Measurements from ENCODE around the gene FTSJ3. TPM values are rescaled to one million over a fixed set of nuclear protein-coding genes. Genes with fewer than 3 reads are reported as not detected.
A peak's percentile ranks its signal among the peaks of the same experiment; 100 is the strongest.

The FTSJ3 gene
- total and polyA plus RNA-seq, 8 donors, result 32.1 to 88.5 (median 60.7) TPM

- DNase-seq (no peak), ATAC-seq (no peak)
- H3K27ac ChIP-seq, result no peak overlapping the region
- peaks cover 0 to 98% of the 10 kb centered on the region in 2 donors for H3K36me3 ChIP-seq
- H3K9me3 ChIP-seq, result no peaks in the 10 kb centered on the region
- intact Hi-C loops (cut with DNase I), result no loop called here
- H3K4me3 ChIP-seq, result no peak overlapping the region
- TF ChIP-seq CTCF (IDR thresholded peaks at IDR 0.05), result no peak
- no peaks in the 10 kb centered on the region for H3K27me3 ChIP-seq
- H3K4me1 ChIP-seq, result peaks cover 6 to 31% of the 10 kb centered on the region in 2 donors
Measured at GRCh38 chr17:63820963-63821561, 6.4 kb downstream of the FTSJ3 start.

- no peak for ATAC-seq
- no peaks in the 10 kb centered on the region for H3K27me3 ChIP-seq
- H3K36me3 ChIP-seq, result peaks cover 7 to 100% of the 10 kb centered on the region in 2 donors
Measured at GRCh38 chr17:63819585-63820537, 7.6 kb downstream of the FTSJ3 start.

GRCh38 chr17:63819131-63819530 is 8.3 kb downstream of the FTSJ3 start:
- DNase-seq (no peak), ATAC-seq (no peak)
- TF ChIP-seq CTCF (IDR thresholded peaks at IDR 0.05), result no peak
- Histone ChIP-seq H3K36me3 (peaks cover 7 to 100% of the 10 kb centered on the region in 2 donors), H3K4me1 (peaks cover 0 to 14% of the 10 kb centered on the region in 2 donors), H3K27me3 (no peaks in the 10 kb centered on the region), H3K9me3 (no peaks in the 10 kb centered on the region), H3K27ac (peak overlapping the region in 1 of 2 donors; percentile 55), H3K4me3 (no peak overlapping the region)
- intact Hi-C loops (cut with DNase I), result no loop called here

More at GRCh38 chr17:63819585-63820537, 7.6 kb downstream of the FTSJ3 start:
- DNase-seq, result no peak
- Histone ChIP-seq H3K9me3 (no peaks in the 10 kb centered on the region), H3K27ac (peak overlapping the region in 1 of 2 donors; percentile 55), H3K4me1 (peaks cover 0 to 19% of the 10 kb centered on the region in 2 donors), H3K4me3 (no peak overlapping the region)
- intact Hi-C loops (cut with DNase I), result no loop called here
- no peak for TF ChIP-seq CTCF (IDR thresholded peaks at IDR 0.05)

- no peak for ATAC-seq
Measured at GRCh38 chr17:63817736-63818385, 9.6 kb downstream of the FTSJ3 start.

More at GRCh38 chr17:63817736-63818385, 9.6 kb downstream of the FTSJ3 start:
- Histone ChIP-seq H3K36me3 (peaks cover 7 to 100% of the 10 kb centered on the region in 2 donors), H3K4me1 (peaks cover 0 to 14% of the 10 kb centered on the region in 2 donors), H3K27ac (no peak overlapping the region), H3K27me3 (no peaks in the 10 kb centered on the region), H3K4me3 (no peak overlapping the region), H3K9me3 (no peaks in the 10 kb centered on the region)
- no peak for TF ChIP-seq CTCF (IDR thresholded peaks at IDR 0.05)
- intact Hi-C loops (cut with DNase I), result no loop called here
- no peak for DNase-seq

All from left lung (tissue), 10 donors.